ENCODE results near the gene SYT8.

SYT8 gene

GRCh38 chr11:1873048-1873812 is 38.4 kb downstream of the SYT8 start:
- TF ChIP-seq, protein P1, sequence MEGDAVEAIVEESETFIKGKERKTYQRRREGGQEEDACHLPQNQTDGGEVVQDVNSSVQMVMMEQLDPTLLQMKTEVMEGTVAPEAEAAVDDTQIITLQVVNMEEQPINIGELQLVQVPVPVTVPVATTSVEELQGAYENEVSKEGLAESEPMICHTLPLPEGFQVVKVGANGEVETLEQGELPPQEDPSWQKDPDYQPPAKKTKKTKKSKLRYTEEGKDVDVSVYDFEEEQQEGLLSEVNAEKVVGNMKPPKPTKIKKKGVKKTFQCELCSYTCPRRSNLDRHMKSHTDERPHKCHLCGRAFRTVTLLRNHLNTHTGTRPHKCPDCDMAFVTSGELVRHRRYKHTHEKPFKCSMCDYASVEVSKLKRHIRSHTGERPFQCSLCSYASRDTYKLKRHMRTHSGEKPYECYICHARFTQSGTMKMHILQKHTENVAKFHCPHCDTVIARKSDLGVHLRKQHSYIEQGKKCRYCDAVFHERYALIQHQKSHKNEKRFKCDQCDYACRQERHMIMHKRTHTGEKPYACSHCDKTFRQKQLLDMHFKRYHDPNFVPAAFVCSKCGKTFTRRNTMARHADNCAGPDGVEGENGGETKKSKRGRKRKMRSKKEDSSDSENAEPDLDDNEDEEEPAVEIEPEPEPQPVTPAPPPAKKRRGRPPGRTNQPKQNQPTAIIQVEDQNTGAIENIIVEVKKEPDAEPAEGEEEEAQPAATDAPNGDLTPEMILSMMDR (IDR thresholded peaks at IDR 0.05), result no peak

DNA sequence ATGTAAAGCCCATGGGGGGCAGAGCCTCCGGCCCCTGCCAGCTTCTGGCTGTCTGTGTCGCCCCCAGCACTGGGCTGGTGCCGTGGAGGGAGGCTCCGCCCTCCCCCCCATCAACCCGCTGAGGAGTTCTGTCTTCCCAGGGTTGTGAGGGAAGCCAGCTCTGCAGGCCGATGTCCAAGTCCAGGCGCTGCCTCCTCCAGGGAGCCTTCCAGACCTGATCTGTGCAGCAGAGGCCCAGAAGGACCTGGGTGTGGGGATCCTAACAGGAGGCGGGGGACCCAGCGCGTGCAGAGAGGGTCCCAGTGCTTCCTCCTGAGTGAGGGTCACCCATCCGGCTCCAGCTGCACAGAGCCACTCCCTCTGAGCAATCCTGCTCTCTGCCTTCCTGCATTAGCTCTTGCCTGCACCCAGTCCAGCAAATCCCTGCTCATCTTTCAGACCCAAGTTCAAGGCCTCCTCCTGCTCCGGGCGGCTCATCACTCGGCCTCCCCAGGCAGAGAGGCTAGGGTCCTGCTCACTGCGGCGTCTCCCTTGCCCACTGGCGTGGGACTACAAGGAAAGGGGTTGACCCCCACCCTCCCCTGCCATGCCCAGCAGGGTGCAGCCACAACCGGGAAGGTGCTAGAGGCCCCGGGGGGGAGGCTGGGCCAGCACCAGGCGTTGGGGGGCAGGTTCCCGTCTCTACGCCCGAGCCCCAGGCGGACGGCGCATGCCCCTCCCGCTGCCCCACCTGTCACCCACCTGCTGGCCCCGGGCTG is 40.5 kb downstream of the SYT8 start:
- TF ChIP-seq, protein P1 (IDR thresholded peaks at IDR 0.05), result no peak

DNA sequence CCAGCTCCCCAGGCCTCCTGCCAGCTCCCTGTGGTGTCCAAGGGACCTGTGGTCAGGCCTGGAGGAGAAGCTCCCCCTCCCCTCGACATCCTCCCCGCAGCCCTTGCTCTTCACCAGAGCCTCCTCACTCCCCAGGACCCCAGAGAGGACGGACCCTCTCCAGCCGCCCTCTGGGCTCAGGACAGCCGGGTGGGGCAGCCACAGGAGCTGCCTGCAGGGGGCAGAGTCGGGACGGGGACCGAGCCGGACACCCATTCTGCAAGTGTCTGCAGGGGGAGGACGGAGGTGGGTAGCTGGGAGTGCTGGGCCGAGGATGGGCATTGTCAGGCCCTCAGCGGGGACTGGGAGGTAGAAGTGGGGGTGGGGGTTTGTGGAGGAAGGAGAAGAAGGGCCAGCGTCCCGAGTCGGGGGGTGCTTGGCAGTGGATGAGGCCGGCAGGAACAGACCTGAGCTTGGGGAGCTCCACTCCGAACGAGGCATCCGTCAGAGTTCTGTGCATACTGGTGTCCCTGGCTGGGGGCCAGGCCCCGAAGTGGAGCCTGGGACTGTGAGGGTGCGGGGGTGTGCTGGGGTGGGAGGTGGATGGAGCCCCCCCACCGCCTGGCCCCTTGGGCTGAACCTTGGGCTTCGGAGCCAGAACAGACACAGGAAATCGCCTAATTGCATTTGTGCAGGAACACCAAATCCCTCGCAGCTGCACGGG is 41.7 kb downstream of the SYT8 start:
- TF ChIP-seq, protein P1 (IDR thresholded peaks at IDR 0.05), result peak; percentile 58

DNA sequence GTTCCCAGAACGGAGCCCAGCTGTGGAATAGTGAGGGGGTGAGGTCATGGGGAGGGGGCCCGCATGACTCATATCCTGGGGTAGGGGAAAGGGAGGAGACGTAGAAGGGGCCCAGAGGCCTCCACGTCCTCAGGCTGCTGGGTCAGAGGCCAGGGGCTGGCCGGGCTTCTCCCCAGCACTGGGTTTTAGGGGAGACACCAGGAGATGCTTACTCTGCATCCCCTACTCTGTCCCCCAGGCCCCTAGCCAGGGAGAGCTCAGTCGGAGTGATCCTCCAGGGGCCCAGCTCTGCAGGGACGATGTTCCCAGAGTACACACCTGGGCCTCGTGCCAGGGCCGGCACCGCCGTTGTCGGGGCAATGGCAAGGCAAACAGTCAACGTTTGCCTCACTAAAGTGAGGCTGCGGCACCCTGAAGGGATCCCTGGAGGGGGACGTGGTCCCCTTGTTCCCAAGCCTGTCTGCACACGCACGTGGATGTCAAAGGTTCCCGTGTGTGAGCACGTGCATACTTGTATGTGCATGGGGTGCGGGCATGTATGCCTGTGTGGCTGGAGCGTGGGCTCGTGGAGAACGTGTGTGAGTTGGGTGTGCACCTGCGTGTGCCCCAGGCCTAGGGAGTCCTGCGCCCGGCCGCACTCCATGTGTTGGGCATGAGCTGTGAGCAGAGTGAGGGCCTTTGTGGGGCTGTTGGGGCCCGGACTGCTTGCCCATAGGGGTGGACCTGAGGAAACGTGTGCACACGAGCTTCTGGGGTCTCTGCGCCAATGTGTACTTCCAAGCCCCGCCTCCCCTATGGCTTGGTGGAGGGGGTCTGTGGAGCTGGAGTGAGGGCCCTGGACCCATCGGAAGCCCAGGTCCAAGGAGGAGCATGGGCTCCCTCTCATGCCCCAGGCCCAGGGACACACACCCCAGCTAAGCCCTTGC is 42.7 kb downstream of the SYT8 start:
- TF ChIP-seq, protein P1 (IDR thresholded peaks at IDR 0.05), result no peak

- TF ChIP-seq, protein P1 (IDR thresholded peaks at IDR 0.05), result no peak
Observed at GRCh38 chr11:1878137-1879031, 43.6 kb downstream of the SYT8 start.

GRCh38 chr11:1879342-1879940 is 44.7 kb downstream of the SYT8 start:
- TF ChIP-seq, protein P1 (IDR thresholded peaks at IDR 0.05), result no peak

Measured in LNCAP (cell line).